T-helper 2 cell treated with Interferon-gamma antibody and Interleukin-4, amounts not matched to agents 100 ng/mL and 5 ng/mL, for 36 hours (primary cell): ENCODE results near the gene COL15A1. TPM values are rescaled to one million over a fixed set of nuclear protein-coding genes. Genes with fewer than 3 reads are reported as not detected.

ENCODE experiments used
- intact Hi-C: fragments of 100-400 bp; cut with micrococcal nuclease; formaldehyde crosslinking; loops from one replicate; pipeline ENCODE4 v1.15.1; 2023
- total RNA-seq: library from RNA; stranded (reverse); gene quantifications from 2 replicates; pipeline ENCODE4 v1.2.3, GENCODE V29; 2022

The COL15A1 gene
- total RNA-seq, 1 donor from 2014 or later, result 0.20 TPM

DNA sequence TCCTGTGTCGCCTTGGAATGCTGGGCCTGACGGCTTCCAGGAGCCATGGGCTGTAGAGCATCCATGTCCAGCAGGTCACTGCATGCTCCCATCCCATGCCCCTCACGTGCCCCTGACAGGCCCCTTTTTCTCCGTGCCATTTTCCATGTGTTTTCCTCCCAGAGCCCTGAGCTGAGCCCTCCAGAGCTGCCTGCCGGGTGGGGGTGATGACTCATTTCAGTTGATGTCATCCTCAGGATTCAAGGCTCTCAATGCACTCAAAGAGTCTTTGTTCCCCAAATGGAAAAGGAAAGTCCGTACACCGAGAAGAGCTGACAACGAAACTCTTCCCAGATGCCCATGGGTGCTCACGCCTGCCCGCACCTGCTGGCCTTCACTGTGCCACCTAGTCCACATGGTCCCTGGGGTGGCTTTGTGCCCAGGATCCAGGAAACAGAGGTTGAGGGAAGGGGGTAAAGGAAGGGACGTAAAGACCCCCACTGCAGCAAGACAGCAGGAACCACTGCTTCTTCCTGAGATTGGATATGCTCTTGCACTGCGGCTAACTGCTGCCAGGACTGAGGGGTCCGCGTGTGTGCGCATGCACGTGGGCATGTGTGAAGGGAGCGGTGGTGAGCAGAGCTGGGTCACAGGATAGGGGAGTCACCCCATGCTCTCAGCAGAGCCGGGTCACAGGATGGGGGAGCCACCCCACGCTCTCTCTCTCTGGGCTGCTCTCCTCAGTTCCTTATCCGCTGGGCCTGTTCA, 27.6 kb downstream of the COL15A1 start:
- intact Hi-C loops, result no loop called here

DNA sequence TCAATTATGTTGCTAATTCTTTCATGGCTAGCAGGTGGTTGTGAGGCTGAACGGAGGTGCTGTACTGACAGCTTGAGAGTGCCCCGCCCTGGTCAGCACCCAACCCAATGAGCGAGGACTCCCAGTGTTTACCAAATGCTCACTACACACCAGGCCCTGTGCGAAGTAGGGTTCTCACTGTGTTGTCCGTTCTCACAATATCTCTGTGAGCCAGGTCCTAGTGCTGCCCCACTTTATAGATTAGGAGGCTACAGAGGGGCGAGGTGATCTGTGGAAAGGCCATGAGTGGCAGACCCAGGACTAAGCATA, 28.2 kb downstream of the COL15A1 start:
- intact Hi-C loops, result no loop called here

DNA sequence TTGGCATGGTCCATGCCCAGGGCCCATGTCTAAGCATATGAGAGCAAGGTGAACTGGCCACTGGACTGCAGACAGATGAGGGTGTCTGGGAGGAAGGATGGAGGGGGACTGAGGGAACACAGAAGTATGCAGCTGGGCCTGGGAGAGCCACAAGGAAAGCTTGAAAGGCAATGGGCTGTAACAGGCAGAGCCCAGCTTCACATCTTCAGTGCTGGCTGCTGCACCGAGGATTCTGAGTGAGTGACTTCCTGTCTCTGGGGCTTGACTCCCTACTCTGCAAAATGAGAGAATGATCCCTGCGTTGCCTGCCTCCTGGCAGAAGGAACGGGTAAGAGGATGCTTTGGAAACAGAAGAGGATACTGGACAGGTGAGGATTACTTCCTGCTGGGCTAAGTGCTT, 29.0 kb downstream of the COL15A1 start:
- intact Hi-C loops, result no loop called here

DNA sequence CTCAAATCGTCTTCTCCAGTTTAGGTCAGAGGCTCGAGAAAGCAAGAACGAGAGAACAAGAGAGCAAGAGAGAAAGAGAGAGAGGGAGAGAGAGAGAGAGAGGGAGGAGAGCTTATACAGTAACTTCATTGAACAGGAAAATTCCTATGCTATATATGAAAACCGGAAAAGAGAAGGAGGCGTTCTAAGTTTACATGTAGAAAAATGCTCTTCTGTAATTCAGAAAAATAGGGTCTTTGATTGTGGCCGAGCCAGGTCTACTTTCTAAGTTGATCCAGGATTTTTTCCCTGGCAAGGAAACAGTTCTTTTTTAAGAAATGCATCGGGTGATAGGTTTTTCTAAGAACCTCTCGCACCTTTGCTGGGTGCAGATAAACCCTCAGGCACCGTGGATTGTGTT, 29.5 kb downstream of the COL15A1 start:
- intact Hi-C loops, result no loop called here

DNA sequence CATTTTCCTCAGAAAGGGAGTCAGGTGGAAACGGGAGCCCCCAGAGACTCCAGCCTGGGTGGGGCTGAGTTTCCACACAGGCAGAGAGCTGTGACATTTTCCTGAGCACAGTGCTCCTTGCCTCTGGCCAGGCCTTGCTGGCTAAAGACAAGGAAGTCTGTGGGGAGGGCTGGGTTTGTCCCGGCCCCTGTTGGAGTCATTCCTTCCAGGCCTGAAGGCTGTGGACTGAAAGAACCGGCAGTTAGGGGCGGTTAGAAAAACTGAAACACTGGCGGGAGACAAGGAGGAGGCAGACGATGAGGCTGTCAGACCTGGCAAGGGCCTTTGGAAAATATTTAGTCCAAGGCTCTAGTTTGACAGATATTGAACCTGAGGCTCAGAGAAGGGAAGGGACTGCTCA, 29.9 kb downstream of the COL15A1 start:
- intact Hi-C loops, result no loop called here

DNA sequence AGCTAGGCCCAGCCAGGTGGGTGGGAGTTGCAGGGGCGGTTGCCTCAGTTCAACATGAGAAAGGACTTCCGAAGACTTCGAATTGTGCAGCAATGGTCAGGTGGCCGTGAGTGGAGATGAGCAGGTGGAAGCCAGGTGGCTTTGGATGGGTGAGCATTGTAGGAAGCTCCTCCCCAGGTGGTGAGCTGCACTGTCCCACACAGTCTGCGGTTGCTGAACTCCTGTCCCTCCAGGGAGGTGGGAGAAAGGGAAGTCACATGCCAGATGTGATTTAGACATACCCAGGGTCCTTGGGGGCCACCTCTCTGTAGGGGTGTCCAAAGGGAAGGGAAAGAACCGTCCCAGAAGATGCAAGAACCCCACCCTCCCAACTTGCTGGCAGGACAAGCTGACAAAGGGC, 30.4 kb downstream of the COL15A1 start:
- intact Hi-C loops, result loop anchor here (2.0 kb wide), 1 partner anchor 125 kb away; no protein-coding TSS in a partner anchor

DNA sequence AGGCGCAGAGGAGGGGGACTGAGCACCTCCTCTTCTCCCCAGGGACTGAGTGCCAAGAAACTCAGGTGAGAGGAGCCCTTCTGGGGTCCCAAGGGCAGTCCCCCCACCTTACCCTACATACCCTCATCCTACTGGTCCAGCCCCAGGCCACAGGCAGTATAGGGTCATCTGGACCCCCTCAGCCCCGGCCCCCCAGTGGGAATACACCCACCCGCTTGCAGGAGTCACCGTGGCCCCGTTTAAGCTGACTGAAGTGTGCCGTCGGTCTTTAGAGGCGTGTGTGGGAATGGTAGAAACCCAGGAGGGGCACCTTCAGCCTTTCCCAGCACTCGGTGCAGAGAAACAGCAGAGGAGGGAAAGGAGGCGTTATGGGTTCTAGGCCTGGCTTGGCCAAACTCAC, 30.8 kb downstream of the COL15A1 start:
- intact Hi-C loops, result loop anchor here (2.0 kb wide), 1 partner anchor 126 kb away; no protein-coding TSS in a partner anchor

DNA sequence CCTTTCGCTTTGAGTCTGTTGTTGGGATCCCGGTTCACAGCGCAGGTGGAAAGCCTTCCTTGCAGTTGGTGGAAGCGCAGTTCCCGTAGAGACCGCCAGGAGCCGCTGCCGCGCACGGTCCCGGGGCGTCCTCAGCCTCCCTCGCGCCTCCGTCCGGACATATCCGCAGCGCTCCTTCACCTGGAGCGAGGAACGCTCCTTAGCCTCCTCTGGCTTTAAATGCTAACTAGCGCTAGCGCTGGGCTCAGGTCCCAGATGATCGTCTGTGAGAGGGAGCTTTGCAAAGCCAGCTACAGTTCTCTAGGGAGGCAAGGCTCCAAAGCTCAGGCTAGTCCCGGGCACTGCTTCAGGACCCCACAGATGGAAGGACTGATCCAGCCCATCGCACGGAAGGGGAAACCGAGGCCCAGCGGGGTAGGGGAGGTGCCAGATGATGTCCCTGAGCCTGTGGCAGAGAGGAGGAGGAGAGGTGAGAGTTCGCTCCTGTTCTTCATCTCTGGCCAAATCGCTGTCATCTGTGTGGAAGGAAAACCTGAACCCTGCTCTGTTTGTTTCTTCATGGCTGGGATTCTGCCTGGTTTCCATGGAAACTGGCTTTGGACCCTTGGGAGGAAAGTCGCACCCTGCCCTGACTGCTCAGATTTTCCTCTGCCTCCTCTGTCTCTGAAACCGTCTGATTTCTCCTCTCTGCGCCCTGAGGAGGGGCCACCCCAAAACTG, 31.4 kb downstream of the COL15A1 start:
- intact Hi-C loops, result loop anchor here (1.0 to 2.0 kb wide), 2 partner anchors 126 to 165 kb away; no protein-coding TSS in a partner anchor

DNA sequence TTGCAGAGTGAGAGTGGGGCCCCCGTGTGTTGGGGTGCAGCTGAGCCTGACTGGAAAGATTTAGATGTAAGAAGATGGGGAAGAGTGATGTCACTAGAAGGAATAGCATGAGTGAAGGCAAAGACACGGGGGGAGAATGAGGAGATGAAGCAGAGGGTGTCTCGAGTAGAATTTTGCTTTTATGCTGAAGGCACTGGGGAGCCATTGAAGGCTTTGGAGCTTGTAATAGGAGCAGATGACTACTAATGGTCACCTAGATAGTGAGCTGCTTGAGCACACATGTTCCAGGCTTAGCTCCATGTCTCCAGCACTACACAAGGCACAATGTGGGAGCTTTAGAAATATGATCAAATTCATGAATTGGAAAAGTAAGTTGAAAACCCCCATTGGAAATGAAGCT, 32.1 kb downstream of the COL15A1 start:
- intact Hi-C loops, result loop anchor here (1.0 to 2.0 kb wide), 2 partner anchors 127 to 164 kb away; no protein-coding TSS in a partner anchor

DNA sequence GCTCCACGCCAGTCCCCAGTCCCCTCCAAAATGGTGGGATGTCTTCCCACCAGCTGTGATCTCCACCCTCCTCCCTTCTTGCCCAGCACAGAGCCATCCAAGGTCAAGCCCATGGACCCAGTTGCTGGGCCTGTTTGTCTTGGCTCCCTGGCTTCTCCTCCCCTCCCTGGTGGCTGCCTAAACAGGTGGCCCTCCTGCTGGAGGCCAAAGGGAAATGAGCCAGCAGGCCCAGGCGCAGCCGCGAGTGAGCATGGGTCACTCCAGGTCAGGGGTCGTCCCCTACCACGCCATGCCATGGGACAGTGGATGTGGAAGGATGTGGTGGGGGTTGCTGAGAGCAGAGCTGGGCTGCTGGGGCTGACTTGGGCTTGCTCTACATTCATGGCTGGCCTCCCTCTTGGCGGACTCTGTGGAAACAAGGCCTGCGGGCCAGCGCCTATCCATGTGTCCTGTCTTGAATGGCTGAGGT, 33.6 kb downstream of the COL15A1 start:
- intact Hi-C loops, result no loop called here

DNA sequence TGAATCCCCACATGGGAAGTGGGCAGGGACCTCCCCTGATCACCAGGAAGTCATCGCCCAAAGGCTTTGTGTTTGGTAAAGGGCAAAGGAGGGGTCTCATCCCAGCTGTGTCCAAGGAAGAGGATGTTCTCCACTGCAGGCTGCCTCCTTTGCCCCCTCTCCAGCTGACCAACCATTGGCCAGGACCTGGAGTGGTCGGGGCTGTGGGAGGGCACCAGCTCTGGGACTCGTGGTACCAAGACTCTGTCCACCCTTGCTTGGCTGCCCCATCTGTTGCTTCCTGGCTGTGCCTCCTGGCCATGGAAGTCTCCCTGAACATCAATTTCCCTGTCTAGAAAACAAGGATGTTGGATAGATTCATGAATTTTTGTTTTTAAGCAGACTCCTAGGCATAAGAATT, 34.1 kb downstream of the COL15A1 start:
- intact Hi-C loops, result no loop called here

DNA sequence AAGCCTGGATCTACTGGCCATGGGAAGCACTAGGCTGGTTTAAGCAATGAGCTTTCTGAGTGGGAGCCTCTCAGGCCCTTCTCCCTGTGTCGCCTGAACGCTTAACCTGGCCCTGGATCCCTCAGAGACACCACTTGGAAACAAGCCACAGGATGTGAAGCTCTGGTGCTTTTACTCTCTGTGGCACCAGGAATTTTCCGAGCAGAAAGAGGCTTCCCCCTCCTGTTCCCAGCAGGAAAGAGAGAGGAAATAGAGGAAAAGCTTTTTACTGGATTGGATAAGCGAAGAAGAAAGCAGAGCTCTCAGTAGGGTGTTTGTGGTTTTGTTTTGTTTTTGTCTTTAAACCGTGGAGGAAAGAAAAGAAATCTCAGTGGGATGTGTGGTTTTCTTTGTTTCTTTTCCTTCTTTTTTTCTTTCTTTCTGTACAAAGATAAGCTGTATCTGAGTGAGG, 34.5 kb downstream of the COL15A1 start:
- intact Hi-C loops, result no loop called here

DNA sequence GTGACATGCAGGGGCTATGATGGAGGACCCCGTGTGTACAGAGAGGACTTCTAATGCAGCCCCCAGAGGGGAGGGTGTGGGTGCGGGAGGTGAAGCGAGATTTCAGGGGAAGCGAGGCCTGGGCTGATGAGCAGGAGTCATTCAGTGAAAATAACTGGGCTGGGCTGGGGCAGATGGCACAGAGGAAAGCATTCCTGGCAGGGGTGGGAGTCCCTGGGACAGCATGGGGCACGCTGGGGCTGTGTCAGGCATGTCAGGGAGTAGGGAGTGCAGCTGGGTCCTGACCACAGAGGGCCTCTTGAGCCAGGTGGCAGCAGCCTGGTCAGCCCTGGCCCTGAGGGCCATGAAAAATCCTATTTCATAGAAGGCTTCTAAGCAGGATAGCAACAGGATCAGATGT, 36.6 kb downstream of the COL15A1 start:
- intact Hi-C loops, result no loop called here

DNA sequence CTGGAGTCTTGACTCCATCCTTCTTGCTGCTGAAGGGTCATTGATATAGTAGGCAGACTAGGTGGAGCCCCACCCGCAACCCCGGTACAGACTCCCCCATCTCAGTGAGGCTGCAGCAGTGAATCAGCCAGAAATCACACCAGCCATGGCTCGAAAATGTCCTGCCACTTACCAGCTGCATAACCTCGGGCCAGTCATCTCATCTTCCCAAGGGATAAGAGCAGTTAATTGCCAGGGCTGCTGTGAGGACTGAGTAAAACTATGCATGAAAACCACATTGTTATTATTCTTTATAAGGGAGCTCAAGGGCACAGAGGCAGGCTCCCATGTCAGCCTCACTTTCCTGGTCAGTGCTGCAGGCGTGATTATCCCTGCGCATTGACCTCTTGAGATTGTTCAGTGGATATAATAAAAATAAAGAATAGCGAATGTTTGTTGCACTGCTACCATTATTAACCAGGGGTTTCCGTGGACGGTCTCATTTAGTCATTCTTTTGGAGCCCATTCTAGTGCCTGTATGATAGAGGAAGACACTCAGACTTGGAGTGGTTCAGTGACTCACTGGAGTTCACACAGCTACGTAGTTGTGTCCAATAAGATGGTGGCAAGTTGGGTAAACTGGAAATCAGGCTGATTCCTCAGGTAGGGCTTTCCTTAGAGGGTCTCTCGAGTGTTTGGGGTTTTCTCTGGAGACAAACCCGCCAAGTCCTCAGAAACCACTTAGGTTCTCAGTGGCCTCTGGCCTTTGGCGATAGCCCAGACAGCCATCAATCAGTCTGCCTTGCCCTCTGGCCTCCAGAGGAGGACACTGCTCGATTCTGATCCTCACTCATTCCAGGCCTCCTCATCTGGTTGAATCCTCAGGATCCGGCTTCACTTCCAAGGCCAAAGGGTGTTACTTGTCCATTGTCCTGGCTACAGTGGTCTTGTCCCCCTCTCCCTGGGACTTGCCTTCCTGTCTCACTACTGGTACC, 39.9 kb downstream of the COL15A1 start:
- intact Hi-C loops, result no loop called here

DNA sequence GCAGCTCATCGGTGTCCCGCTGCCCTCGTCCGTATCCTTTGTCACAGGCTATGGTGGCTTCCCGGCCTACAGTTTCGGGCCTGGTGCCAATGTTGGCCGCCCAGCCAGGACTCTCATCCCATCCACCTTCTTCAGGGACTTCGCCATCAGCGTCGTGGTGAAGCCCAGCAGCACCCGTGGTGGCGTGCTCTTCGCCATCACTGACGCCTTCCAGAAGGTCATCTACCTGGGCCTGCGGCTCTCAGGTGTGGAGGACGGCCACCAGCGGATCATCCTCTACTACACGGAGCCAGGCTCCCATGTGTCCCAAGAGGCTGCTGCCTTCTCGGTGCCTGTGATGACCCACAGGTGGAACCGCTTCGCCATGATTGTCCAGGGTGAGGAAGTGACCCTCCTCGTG, 41.9 kb downstream of the COL15A1 start:
- intact Hi-C loops, result no loop called here

DNA sequence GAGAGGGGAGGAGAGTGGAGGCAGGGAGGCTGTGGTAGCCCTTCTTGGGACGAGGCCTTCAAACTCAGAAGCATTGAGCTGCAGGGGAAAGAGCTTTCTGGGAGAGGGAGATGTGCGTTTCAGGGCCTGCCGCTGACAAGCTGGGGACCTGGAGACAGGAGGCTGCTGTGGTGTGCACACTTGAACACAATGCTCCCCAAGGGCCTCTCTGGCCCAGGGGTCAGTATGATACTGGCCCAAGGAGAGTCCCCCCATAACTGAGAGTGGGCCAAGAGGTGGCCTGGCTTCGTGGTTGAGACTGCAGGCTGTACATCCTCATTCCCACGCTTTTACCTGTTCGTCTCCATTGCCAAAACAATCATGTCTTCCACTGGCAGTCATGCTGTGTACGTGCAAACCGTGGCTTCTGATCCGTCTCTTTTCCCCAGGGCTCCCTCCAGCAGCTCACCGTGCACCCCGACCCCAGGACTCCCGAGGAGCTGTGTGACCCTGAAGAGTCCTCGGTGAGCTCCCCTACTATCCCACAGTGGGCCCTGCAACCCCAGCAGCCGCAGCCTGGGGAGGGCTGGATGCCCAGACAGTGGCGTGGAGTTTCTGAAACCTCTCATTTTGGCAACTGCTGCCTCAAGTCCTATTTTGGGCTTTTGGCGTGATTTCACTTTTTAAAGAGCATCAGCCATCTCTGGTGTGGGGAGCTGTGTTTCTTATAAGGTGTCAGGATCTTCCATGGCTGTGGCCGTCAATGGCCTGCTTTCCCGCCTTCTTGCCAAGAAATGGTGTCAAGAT, 43.4 kb downstream of the COL15A1 start:
- intact Hi-C loops, result no loop called here

DNA sequence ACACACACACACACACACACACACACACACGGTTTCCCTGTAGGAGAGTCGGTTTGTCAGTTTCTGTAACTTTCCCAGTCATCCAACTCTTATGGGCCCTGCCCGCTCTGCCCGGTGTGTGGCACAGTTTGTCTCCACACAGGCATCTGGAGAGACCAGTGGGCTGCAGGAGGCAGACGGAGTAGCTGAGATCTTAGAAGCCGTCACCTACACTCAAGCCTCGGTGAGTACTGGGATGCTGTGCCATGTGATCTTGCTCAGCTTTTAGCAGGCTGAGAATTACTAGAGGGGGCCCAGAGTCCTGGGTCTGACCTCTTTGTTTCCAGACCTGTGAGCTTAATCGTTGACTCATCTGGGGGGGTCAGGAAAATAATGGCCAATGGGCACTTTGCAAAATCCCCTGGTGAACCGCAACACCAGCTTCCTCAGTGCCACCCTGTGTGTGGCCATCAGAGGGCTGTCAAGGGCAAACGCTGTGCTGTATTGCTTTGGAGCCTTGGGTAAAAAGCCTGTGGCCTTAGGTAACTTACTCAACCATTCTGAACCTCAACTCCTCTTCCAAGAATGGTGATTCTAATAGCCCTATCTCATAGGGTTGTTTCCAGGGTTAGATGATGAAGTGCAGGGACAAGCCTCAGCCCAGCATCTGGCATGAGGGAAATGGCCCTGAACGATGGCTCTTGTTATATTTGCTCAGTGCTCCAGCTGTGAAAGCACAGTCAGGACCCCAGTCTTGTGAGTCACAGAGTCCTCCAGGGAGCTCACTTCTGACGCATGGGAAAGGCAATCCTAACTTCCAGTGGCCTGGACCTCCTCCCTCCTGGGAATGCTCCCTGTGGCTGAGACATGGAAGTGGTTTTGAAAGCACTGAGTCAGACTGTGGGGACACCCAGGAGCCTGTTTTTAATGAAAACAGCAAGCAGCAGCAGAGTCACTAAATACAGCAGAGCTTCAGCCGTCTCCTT, 45.6 kb downstream of the COL15A1 start:
- intact Hi-C loops, result no loop called here

DNA sequence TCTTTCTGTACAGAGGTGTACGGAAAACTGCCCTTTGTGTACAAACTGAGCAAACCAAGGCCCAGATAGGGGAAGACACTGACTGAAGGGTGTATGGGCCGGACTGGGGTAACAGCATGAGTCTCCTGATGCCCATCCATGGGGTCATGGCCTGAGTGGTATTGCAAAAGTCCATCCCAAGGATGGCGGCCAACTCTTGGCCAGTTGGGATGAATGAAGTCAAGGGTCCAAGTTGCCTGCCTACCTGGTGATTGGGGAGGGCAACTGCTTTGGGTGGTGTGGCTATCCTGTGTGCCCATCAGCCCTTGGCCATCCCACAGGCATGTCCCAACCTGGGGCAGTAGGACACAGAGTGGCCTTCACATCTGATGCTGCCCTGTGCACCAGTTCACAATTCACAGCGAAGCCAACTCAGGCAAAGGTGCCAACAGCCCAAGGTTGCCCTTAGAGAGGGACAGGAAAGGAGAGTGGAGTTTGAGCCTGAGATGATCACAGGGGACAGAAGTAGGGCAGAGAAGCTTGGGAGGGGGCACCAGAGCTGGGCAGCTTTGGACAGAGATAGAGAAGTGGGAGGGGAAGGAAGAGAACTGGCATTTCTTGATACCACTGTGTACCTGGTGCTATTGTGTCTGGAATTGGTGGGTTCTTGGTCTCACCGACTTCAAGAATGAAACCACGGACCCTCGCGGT, 46.6 kb downstream of the COL15A1 start:
- intact Hi-C loops, result no loop called here
